HepG2 (cell line): Measurements from ENCODE around the gene ARHGEF3. TPM values are rescaled to one million over a fixed set of nuclear protein-coding genes. Genes with fewer than 3 reads are reported as not detected.

Experiments used
- AHDC1 ChIP-seq: sonication (generic); formaldehyde crosslinking; IDR thresholded peaks from 2 replicates; pipeline ENCODE4 v1.5.1; 2020; ENCODE audit warnings: mild to moderate bottlenecking, missing genetic modification reagents, borderline replicate concordance
- BRF2 ChIP-seq: sonication (generic); formaldehyde crosslinking; IDR thresholded peaks from 2 replicates; pipeline ENCODE4 v1.8.1; 2022; ENCODE audit warnings: mild to moderate bottlenecking, missing genetic modification reagents
- FOXK1 ChIP-seq: sonication (generic); formaldehyde crosslinking; IDR thresholded peaks from 2 replicates; pipeline ENCODE4 v1.4.0; 2020; ENCODE audit warnings: low read depth, missing genetic modification reagents, borderline replicate concordance
- HMG20A ChIP-seq: IDR thresholded peaks from 2 replicates; pipeline ENCODE4 v1.6.1; 2016; ENCODE audit warnings: borderline replicate concordance
- MYPOP ChIP-seq: sonication (generic); formaldehyde crosslinking; IDR thresholded peaks from 2 replicates; pipeline ENCODE4 v1.8.1; 2023; ENCODE audit warnings: mild to moderate bottlenecking, moderate library complexity, missing genetic modification reagents
- NCOA2 ChIP-seq: sonication (generic); formaldehyde crosslinking; IDR thresholded peaks from 2 replicates; pipeline ENCODE4 v1.8.0; 2022; ENCODE audit warnings: inconsistent platforms
- NR2F1 ChIP-seq, 2 experiments: fragments of 450-650 bp in 1 of 2; formaldehyde crosslinking in 1 of 2; IDR thresholded peaks; 2 replicates each; pipeline versions ENCODE4 v1.5.0 to v1.6.1; 2016 to 2020; ENCODE audit warnings: mild to moderate bottlenecking in 1 of 2, missing compliant biosample characterization in 1 of 2, missing genetic modification reagents in 1 of 2, moderate library complexity in 1 of 2
- RARA ChIP-seq: IDR thresholded peaks from 2 replicates; pipeline ENCODE4 v1.6.1; 2016; ENCODE audit warnings: missing genetic modification reagents, missing compliant biosample characterization
- SNAPC2 ChIP-seq: sonication (generic); formaldehyde crosslinking; IDR thresholded peaks from 2 replicates; pipeline ENCODE4 v1.8.1; 2022; ENCODE audit warnings: mild to moderate bottlenecking, missing genetic modification reagents
- ZHX1 ChIP-seq: sonication (generic); formaldehyde crosslinking; IDR thresholded peaks from 2 replicates; pipeline ENCODE4 v1.8.1; 2022; ENCODE audit warnings: low read depth, mild to moderate bottlenecking, missing genetic modification reagents
- ZNF496 ChIP-seq: sonication (generic); formaldehyde crosslinking; IDR thresholded peaks from 2 replicates; pipeline ENCODE4 v1.8.1; 2023; ENCODE audit warnings: mild to moderate bottlenecking, moderate library complexity, missing genetic modification reagents; ENCODE audit not compliant: insufficient replicate concordance
- ZNF589 ChIP-seq: sonication (generic); formaldehyde crosslinking; conservative IDR thresholded peaks from 2 replicates; pipeline ENCODE4 v1.8.0; 2022; ENCODE audit warnings: mild to moderate bottlenecking, moderate library complexity, missing genetic modification reagents
- ZNF652 ChIP-seq: IDR thresholded peaks from 2 replicates; pipeline ENCODE4 v1.6.1; 2016; ENCODE audit warnings: low read depth, borderline replicate concordance
- polyA plus RNA-seq, 8 experiments: library from polyadenylated mRNA; depleted of rRNA in 3 of 8; stranded (reverse) in 7 of 8; unstranded in 1 of 8; fragments of >200 nt; fragmentation: Illumina TruSeq in 4 of 8; extraction: Trizol in 4 of 8; gene quantifications; 2 replicates each; pipeline versions ENCODE4 v1.2.1 to v1.2.3, GENCODE V29; 2011 to 2016; ENCODE audit warnings: low read depth in 4 of 8, missing spikeins in 1 of 8, mixed read lengths in 1 of 8; ENCODE audit not compliant: insufficient read depth in 1 of 8
- total RNA-seq, 5 experiments: library from RNA; depleted of rRNA; stranded (reverse); fragments of >200 nt; fragmentation: Illumina TruSeq; extraction: Trizol; gene quantifications; 2 replicates each; pipeline ENCODE4 v1.2.3, GENCODE V29; 2016; ENCODE audit warnings: low read depth in 1 of 5

Gene ARHGEF3
- total and polyA plus RNA-seq, 2 of the 13 experiments (the other 11 are each of a cell fraction or from before 2014, with no cell fraction given) = 14.8 to 23.1 TPM

DNA sequence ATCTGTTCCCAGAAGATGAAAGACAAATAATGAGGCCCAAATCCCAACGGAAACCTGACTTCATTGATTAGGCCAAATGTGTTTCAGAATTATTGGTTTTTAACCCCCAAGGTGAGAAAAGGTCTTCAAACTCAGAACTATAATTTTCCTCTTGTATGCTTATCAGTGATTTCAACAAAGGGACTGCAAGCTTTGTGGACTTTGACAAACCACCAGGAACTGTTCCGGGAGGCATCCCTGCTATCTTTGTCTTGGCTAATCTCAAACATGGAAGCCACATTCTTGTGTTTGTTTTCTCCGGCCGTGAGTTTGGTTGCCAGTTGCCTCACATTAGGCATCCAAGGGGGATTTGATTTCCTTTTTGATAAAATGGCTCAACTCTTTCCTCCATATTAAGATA, 19.5 kb downstream of the ARHGEF3 start (continued):
- TF ChIP-seq ZNF496 = no peak
- TF ChIP-seq NR2F1 (CRISPR knock-in tag; IDR thresholded peaks at IDR 0.05) = peak in 1 of 2 experiments; percentile 26; a peak in 1 of 4 replicates
- TF ChIP-seq ZNF652 (CRISPR knock-in tag) = peak; percentile 75
- TF ChIP-seq SNAPC2 = peak; percentile 73; the same call in 1 of the 2 replicates
- TF ChIP-seq ZHX1 = peak; percentile 75; the same call in 1 of the 2 replicates
- peak; percentile 66; the same call in 1 of the 2 replicates for TF ChIP-seq MYPOP (CRISPR knock-in tag)
- peak; percentile 79; the same call in 1 of the 2 replicates for TF ChIP-seq AHDC1 (CRISPR knock-in tag)
- peak; percentile 93 for TF ChIP-seq NCOA2 (CRISPR knock-in tag)
- peak; percentile 69 for TF ChIP-seq RARA (CRISPR knock-in tag)
- no peak for TF ChIP-seq ZNF589 (CRISPR knock-in tag)
- peak; percentile 90 for TF ChIP-seq HMG20A (CRISPR knock-in tag)
- TF ChIP-seq FOXK1 = peak; percentile 36; the same call in 1 of the 2 replicates
- TF ChIP-seq BRF2 = 0 out of 2 replicates have a peak, but pooled peaks have one; percentile 25
